ENCODE measurements around the gene ZNF550. TPM values are rescaled to one million over a fixed set of nuclear protein-coding genes. Genes with fewer than 3 reads are reported as not detected.
A peak's percentile ranks its signal among the peaks of the same experiment; 100 is the strongest.

The ZNF550 gene
- total and polyA plus RNA-seq, 2 donors (not counting 3 experiments of a cell fraction or from before 2014, with no cell fraction given): 2.0 to 8.4 TPM

- Histone ChIP-seq H3K4me3 (replicated peaks in 1 of 3; ENCODE audit: insufficient read depth in 1 of 3, low read depth in 1 of 3, low read length in 3 of 3) (peak overlapping the region; percentile 21 to 79 (median 67)), H4K20me1 (replicated peaks; ENCODE audit: control insufficient read depth, extremely low read depth, insufficient read depth, low read length) (no peaks in the 10 kb centered on the region), H3K79me2 (ENCODE audit: control insufficient read depth, insufficient read depth, low read length) (no peaks in the 10 kb centered on the region), H3K9ac (replicated peaks; ENCODE audit: extremely low read depth, insufficient read depth, low read length) (no peak overlapping the region), H3K4me1 (ENCODE audit: control insufficient read depth, extremely low read depth, insufficient read depth, low read length) (peaks cover 11% of the 10 kb centered on the region), H3K27ac (ENCODE audit: insufficient read depth, low read depth, low read length) (no peak overlapping the region), H3K9me3 (replicated peaks; ENCODE audit: control insufficient read depth, insufficient read depth, low read length) (no peaks in the 10 kb centered on the region), H3K27me3 (ENCODE audit: control insufficient read depth in 2 of 2, insufficient read depth in 2 of 2, low read length in 2 of 2) (no peaks in the 10 kb centered on the region), H2AFZ (ENCODE audit: low read depth, low read length) (peak overlapping the region; percentile 88), H3K4me2 (ENCODE audit: insufficient read depth, low read length) (peak overlapping the region; percentile 69), H3K9me1 (replicated peaks; ENCODE audit: control insufficient read depth, extremely low read depth, insufficient read depth, low read length) (no peaks in the 10 kb centered on the region), H3K36me3 (ENCODE audit: control insufficient read depth in 2 of 2, extremely low read depth in 1 of 2, insufficient read depth in 2 of 2, low read length in 2 of 2) (peaks cover 0 to 8% of the 10 kb centered on the region in 2 experiments)
- ChIA-PET POLR2A (no interaction called here), CTCF (no interaction called here)
- BruUV-seq (replicated peaks): no TSS peak
- FAIRE-seq (no peak), DNase-seq (ENCODE audit: low read depth, low spot score) (no peak)
- TF ChIP-seq CTCF (IDR thresholded peaks at IDR 0.05; ENCODE audit: extremely low read depth in 1 of 2, insufficient read depth in 1 of 2, low read depth in 1 of 2, low read length in 2 of 2) (no peak), FOS (IDR thresholded peaks at IDR 0.05; ENCODE audit: borderline replicate concordance, insufficient read depth, low read length) (no peak), JUN (IDR thresholded peaks at IDR 0.05; ENCODE audit: borderline replicate concordance, insufficient read depth, insufficient read length, low read depth) (no peak), POLR2AphosphoS5 (IDR thresholded peaks at IDR 0.05; ENCODE audit: insufficient read depth, low read depth, low read length) (no peak), POLR2A (IDR thresholded peaks at IDR 0.05; ENCODE audit: low read depth, low read length) (no peak), MYC (IDR thresholded peaks at IDR 0.05; ENCODE audit: low read depth, low read length) (no peak), MAX (IDR thresholded peaks at IDR 0.05; ENCODE audit: insufficient read depth, insufficient read length) (no peak), EZH2 (IDR thresholded peaks at IDR 0.05; ENCODE audit: borderline replicate concordance, low read depth, low read length, severe bottlenecking) (no peak), GATA2 (IDR thresholded peaks at IDR 0.05; ENCODE audit: insufficient read depth, insufficient read length, low read depth, low read length) (no peak)
- intact Hi-C loops (cut with micrococcal nuclease): loop anchor here (10.0 kb wide), 1 partner anchor 145 kb away; the partner anchor contains the start of gene ZNF17
- dilution Hi-C loops (cut with MboI; ENCODE audit: extremely low pct_ligation_motif_present, low sequenced_read_pairs): no loop called here
Observed at GRCh38 chr19:57560049-57560491, 407 bp upstream of the ZNF550 start.

All from endothelial cell of umbilical vein (primary cell).